GM18858 (cell line): ENCODE data around the gene ANTKMT.

Experiments used
- ATAC-seq: cut with Tn5 transposase; IDR thresholded peaks from one replicate; pipeline ENCODE4 v1.9.1; 2021; ENCODE audit not compliant: unreplicated experiment

ANTKMT gene

DNA sequence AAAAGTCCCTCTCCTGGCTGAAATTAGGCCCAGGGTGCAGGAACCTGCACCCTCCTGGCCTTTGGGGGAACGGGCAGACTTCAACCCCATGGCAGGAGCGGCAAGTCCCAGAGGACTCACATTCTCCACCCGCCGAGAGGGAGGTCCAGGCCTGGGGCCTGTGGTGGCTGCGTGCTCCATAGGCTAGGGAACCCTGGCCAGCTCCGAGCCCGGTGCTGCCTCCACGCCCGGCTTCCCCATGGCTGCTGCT, 5.2 kb downstream of the ANTKMT start:
- no peak for ATAC-seq

DNA sequence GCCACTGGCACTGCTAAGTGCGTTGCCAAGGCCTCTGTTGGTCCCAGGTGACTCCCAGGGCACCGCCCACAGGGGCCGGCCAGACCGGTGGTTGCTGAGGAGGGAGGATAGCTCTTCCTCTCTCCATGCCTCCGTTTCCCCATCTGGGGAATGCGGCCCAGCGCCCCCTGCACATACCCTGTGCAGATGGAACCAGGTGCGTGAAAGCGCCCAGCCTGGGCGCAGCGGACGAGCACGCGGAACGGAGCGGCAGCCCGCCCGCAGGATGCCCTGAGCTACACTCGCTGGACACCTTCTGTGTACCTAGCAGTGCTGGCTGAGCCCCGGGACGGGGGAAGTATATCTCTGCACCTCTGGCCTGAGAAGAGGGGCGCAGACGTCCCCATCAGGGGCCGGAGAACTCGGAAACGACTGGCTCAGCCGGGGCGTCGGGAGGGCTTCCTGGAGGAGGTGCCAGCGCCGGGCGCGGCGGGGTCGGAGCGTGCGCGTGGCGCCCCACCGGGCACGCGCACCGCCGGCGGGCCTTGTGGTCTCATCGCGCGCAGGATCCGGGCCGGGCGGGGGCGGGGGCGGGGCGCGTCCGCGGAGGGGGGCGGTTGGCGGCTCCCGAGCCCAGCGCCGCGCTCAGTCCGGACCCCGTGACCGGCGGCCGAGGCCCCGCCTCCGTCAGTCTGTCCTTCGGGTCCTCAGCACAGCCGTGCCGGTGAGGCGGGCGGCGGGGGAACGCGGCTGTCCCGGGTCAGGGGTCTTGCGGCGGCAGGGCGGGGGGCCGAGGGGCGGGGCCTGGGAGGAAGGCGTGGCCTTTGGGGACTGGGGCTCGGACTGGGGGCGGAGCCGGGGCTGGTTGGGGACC, 5.7 kb downstream of the ANTKMT start, which contains the start of the genes CCDC78 and HAGHL:
TSS of gene CCDC78 (minus strand) at position 6 of the 853 bp plus-strand sequence. CDS start 76 bp downstream, outside the sequence.
TSS of gene HAGHL (plus strand) at position 669 of the 853 bp plus-strand sequence. CDS start 404 bp downstream, outside the sequence.
- no peak for ATAC-seq

DNA sequence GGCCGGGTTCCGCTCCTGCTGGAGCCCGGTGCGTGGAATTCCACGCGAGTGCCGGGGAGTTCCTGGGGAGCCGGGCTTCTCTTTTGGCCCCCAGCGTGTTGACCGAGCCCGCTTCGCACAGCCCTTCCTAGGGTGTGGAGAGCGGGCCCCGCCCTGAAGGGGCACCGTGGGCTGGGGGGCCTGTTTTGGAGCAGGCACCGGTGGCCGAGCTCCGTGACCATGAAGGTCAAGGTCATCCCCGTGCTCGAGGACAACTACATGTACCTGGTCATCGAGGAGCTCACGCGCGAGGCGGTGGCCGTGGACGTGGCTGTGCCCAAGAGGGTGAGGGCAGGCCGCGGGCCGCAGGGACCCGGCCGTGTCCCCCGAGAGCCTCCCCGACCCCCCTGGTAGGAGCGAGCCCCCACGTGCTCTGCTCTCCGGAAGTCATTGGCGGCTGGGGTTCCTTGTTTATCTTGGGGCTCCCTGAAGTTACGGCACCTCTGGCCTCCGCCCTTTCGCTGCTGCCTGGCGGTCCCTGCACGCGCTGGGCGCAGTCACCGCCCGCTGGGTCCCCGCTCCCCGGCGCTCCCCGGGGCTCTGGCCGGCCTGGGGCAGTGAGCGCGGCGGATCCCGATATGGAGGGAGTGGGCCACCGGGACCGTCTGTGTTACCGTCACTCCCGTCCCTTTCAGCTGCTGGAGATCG, 6.5 kb downstream of the ANTKMT start:
- no peak for ATAC-seq

DNA sequence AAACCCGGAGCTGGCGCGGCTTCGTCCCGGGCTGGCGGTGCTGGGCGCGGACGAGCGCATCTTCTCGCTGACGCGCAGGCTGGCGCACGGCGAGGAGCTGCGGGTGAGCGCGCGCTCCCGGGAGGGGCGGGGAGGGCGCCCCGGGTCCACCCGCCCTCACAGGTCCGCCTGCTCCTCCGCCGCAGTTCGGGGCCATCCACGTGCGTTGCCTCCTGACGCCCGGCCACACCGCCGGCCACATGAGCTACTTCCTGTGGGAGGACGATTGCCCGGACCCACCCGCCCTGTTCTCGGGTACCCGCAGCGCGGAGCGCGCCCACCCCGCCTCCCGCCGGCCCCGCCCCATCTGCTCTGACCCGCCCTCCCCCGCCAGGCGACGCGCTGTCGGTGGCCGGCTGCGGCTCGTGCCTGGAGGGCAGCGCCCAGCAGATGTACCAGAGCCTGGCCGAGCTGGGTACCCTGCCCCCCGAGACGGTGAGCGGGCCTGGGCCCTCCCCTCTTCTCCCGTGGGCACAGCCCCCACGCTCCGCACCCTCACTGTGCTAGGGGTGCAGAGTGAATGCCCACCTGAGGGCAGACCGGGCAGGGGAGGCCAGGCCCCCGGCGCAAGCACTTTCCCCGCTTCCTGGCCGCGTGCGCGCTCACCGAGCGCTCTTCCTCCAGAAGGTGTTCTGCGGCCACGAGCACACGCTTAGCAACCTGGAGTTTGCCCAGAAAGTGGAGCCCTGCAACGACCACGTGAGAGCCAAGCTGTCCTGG, 7.4 kb downstream of the ANTKMT start:
- ATAC-seq = no peak

DNA sequence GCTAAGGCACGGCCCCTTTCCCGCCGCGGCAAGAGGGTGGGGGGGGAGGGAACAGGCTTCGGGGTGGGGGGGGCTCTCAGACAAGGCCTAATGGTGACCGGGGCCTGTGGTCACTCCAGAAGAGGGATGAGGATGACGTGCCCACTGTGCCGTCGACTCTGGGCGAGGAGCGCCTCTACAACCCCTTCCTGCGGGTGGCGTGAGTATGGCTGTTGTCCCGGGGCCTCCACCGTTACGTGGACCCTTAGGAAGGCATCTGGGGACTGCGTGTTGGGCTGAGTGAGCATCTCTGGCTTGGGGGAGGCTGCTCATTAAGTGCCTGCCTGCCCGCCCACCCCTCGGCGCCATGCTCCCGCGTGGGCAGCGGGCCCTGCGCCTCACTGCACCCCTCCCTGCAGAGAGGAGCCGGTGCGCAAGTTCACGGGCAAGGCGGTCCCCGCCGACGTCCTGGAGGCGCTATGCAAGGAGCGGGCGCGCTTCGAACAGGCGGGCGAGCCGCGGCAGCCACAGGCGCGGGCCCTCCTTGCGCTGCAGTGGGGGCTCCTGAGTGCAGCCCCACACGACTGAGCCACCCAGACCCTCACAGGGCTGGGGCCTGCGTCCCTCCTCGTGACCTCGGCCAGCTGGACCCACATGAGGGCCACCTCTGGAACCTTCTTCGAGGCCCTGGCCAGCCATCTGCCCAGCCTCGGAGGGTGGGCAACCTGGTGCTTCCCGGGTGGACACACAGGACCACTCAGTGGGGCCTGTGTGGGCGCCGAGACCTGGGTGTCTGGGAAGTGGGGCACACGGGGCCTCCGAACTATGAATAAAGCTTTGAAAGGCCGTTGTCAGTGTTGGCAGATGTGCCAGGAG, 8.2 kb downstream of the ANTKMT start:
- ATAC-seq = no peak

DNA sequence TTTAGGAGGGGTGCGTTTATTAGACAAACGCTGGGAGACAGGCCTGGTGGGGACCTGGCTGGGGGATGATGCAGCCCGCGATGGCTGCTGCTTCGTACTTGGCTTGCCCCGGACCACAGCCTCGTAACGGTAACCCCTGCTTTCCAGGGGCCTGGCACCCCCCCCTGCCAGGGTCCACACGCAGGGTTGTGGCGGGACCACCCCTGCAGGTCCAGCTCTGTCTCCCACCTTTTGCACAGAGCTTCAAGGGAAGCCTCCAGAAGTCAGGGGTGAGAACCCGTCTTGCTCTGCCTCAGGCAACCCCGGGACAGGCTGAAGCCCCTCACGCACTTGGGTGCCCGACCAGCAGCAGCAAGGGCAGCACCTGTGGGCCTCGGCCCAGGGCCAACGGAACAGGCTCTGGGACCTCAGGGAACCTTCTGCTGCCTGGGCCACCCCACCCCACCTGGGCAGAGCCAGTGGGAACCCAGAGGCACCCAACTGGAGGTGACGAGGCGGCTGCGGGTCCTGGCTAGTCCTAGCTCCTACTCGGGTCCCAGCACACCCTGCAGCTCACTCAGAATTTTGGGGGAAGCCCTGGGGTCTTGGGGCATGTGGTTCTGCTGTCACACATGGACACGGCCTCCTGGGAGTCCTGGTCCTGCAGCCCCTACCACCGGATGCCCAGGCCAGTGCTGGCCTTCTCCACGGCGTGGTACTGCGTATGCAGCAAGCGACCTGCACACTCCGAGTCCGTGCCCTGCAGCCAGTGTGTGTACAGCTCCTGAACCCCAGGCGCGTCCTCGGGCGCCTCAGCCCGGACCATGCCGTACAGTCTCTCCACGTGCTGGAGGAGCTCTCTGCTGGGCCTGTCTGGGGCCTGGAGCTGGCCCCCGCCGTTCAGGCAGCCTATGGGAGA, 9.1 kb downstream of the ANTKMT start:
- no peak for ATAC-seq

- ATAC-seq = no peak
Measured at GRCh38 chr16:730666-731509, 9.9 kb downstream of the ANTKMT start.

GRCh38 chr16:732332-732731, 11.4 kb downstream of the ANTKMT start:
- no peak for ATAC-seq

DNA sequence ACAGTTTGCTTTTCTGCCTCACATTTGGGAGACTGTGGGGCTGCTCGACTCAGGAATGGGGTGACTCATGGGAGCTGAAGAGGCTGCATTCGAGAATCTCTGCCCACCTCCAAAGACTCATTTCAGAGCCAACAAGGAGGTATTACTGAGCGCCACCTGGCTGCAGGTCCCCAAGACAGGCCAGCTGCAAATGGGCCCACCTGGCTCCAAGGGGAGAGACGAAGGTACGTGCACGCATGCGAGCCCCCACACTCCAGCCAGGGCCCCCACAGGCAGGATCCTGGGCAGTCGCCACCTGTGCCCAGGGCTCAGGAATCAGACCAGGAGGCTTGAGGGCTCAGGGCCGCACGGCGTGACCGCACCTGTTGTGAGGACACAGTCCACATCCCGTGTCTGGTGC, 12.0 kb downstream of the ANTKMT start:
- ATAC-seq = no peak

- no peak for ATAC-seq
Measured at GRCh38 chr16:733382-734207, 12.6 kb downstream of the ANTKMT start.

DNA sequence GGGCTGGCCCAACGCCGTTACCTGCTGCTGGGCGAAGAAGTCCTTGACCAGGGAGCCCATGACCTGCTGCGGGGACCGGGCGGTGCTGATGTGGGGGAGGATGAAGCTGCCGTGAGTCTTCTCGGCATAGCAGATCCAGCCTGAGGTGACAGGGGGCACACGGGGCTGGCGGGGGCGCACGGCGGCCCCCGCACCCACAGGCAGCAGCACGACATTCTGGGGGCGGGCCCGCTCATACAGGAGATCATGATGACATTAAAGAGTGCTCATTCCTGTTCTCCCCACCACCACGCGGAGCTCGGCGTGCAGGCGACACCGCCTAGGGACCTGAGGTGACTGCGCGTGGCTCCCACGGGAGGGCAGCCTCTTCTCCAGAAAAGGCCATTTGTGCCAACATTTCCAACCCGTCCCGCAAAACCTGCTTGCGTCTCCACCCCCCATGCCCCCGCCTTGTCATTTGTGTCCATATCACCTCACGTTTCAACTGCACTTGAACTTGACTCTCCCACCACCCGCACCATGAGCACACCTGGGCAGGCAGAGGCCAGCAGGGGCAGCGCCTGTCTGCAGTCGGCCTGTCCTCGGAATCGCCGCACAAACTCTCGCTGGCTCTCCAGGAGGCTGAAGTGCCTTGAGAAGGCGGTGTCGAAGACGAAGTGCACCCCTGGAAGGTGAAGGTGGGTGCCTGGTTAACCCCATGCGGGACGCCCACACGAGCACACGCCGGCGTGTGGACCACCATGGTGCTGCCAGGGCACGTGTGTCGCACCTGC, 13.4 kb downstream of the ANTKMT start:
- ATAC-seq = no peak

DNA sequence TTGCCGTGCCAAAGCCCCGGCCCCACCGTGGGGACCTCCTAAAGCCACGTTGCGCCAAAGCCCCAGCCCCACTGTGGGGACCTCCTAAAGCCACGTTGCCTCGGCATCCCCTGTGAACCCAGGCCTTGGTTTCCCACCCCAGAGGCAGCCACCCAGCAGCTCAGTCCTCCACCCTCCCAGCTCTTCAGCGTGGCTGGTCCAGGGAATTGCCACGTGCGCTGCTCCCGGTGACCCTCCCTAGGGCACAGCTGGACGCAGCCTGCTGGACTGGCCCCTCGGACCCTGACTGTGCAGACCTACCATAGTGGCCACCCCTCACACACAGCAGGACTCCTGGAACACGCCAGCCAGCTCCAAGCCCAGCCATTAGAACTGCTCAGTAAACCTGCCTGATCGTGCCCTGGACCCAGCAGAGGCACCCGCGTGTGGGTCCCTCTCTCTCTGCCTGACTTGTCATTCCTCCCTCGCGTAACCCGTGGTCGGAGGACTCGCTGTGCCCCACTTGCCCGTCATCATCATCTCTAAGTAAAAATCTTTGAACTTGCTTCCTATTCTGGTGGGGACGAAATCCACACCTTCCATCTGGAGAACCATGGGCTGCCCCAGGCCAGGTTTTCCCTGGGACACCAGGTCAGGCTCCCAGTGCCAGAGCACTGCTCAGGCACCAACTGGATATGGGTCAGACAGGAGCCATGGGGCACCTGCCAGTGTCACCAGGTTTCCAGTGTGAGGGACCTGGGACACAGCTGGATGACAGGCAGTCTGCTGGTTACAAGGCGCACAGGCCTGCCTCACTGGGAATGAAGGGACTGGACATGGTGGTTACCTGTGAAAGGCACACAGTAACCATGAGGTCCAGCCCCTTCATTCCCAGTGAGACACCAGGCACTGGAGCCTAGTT, 14.3 kb downstream of the ANTKMT start:
- ATAC-seq = no peak

- ATAC-seq = no peak
Measured at GRCh38 chr16:735982-736453, 15.1 kb downstream of the ANTKMT start.

DNA sequence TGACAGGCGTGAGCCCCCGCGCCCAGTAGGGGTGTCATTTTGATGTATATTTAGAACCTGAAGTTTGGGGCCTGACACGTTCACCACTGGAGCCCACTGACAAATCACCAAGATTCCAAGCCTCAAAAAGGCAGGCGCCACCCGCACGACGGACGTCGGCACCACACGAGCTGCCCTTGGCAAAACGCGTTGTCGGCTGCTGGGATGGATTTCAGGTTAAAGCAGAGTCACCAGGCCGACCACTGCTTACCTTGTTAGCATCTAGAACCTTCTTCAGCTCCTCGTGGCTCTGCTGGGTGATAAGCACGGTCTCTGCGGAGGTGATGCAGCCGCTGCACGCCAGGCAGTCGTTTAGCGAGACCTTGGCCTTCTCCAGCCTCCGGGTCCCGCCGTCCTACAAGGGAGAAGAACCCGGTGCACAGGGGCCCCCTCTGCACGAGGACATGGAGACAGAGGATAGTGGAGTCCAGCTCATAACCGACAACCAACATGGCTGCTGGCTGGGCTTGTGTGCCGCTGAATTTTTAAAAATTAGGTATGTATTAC, 16.1 kb downstream of the ANTKMT start:
- ATAC-seq = no peak

GRCh38 chr16:739560-740458, 18.9 kb downstream of the ANTKMT start:
- ATAC-seq = no peak
